ENCODE data around the gene SLC36A1. TPM values are rescaled to one million over a fixed set of nuclear protein-coding genes. Genes with fewer than 3 reads are reported as not detected.

Gene SLC36A1
- total RNA-seq, 4 donors from 2014 or later, result 7.3 to 9.1 (median 8.3) TPM

DNA sequence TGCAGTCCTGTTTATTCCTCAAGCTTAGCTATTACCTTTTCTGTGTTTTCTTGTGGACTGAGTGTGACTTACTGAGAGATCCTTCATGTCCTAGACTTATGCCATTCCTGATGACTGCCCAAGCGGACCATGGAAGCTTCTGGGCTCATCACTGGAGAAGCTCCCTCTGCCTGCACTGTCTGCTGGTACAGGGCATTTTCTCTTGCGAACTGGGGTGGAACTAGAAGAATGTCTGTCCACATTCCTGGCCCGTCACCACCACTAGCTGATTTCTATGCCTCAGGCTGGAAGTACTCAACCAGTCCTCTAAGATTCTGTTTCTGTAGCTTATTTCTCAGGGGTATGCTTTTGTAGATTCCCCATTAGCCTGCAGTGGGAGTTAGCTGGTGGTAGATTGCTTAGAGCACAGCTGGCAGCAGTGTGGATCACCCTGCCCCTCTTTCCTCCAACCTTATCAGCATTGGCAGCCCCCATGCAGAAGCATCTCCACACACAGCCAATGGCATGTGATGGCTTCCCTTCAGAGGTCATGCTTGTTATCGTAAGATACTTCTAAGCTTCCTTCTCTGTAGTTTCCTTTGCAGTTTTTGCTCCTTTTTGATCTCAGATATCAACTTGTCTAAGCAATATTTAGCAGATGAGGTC lies 12.4 kb downstream of the SLC36A1 start:
- DNase-seq, result no peak
- intact Hi-C loops (cut with DNase I), result no loop called here
- Histone ChIP-seq H3K4me3 (no peak overlapping the region), H3K27me3 (no peaks in the 10 kb centered on the region), H3K36me3 (peaks cover 0 to 47% (median 0%) of the 10 kb centered on the region in 3 donors), H3K9me3 (no peaks in the 10 kb centered on the region), H3K27ac (no peak overlapping the region), H3K4me1 (no peaks in the 10 kb centered on the region)
- TF ChIP-seq POLR2A (IDR thresholded peaks at IDR 0.05) (no peak), CTCF (IDR thresholded peaks at IDR 0.05) (no peak)
- WGBS, 2 donors, result 90 to 100% methylated on average over 3 to 4 of the region's 4 CpGs

DNA sequence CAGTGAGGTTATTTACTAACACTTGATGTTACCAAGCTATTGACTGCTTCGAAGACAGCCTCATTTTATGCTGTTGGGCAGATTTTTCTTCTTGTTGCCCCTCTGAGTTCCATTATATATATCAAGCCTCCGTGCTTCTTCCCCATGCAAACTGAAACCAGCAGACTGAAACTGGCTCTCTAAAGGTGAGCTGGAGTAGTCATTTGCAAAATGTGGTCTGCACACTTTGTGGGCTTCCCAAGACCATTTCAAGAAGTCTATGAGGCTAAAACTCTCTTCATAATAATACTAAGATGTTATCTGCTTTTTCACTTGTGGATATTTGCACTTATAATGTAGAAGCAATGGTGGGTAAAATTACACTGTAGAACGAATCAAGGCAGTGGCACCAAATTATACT lies 13.9 kb downstream of the SLC36A1 start:
- peaks cover 0 to 62% (median 0%) of the 10 kb centered on the region in 3 donors for H3K36me3 ChIP-seq
- DNase-seq, result no peak
- no peaks in the 10 kb centered on the region for H3K4me1 ChIP-seq
- H3K4me3 ChIP-seq, result no peak overlapping the region
- H3K27ac ChIP-seq, result no peak overlapping the region
- no peaks in the 10 kb centered on the region for H3K27me3 ChIP-seq
- 89 to 94% methylated on average over 3 of the region's 3 CpGs for WGBS, 2 donors
- no peaks in the 10 kb centered on the region for H3K9me3 ChIP-seq
- TF ChIP-seq POLR2A (IDR thresholded peaks at IDR 0.05) (no peak), CTCF (IDR thresholded peaks at IDR 0.05) (no peak)
- intact Hi-C loops (cut with DNase I), result no loop called here

DNA sequence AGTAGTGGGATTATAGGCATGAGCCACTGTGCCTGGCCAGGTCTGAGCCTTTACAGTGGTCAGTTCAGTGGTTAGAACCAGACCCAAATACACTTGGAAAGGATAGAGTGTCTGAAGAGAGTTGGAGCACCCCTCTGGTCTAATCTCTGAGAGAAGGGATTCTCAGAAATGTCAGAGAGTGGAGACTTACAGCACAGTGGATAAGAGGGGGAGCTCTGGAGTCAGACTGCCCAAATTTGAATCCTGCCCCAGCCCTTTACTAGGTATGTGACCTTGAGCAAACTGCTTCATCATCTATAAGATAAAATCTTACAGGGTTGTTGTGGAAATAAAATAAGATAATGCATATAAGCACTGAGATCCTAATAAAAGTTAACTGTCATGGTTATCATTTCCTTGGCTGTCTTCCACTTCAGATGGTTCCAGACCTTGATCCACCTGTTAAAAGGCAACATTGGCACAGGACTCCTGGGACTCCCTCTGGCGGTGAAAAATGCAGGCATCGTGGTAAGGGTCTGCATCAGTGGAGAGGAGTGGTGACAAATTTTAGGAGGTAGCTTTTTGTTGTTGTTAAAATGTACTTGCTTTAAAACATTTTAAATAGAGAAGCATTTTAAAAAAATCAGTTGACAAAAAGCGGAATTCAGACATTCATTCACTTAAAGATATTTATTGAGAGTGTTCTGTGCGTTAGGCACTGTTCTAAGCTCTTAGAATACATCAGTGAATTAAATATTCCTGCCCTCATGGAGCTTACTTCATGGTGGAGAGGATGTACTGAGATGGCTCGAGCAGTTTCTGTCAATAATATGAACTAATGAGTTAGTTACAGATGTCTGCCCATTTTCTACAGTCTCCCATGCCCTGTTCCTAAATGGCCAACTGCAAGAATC lies 16.0 kb downstream of the SLC36A1 start:
- TF ChIP-seq CTCF (IDR thresholded peaks at IDR 0.05) (peak in 1 of 6 experiments; percentile 30), POLR2A (IDR thresholded peaks at IDR 0.05) (no peak)
- intact Hi-C loops (cut with DNase I), result no loop called here
- no peaks in the 10 kb centered on the region for H3K27me3 ChIP-seq
- no peak for DNase-seq
- peaks cover 0 to 78% (median 6%) of the 10 kb centered on the region in 3 donors for H3K36me3 ChIP-seq
- H3K27ac ChIP-seq, result no peak overlapping the region
- no peaks in the 10 kb centered on the region for H3K4me1 ChIP-seq
- no peaks in the 10 kb centered on the region for H3K9me3 ChIP-seq
- no peak overlapping the region for H3K4me3 ChIP-seq
- WGBS, 2 donors, result 56% methylated on average over 5 of the region's 5 CpGs

DNA sequence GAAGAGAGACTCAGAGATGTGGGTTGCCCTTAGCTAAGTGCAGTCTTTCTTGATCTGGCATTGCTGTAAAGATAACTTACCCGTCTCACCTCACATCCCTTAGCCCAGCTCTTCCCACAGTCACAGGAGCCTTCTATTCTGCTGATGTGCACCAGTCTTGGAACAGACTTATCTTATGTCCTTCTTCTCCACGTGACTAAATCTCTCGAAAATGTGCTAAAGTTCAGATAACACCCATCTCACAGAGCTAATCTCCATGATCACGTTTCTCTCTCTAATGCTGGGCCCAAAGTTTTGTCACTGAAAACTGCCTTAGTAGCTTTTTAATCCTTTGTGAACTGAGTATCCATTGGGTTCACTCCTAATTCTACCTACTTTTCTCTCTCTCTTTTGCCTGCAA lies 16.7 kb downstream of the SLC36A1 start:
- TF ChIP-seq CTCF (IDR thresholded peaks at IDR 0.05) (no peak), POLR2A (IDR thresholded peaks at IDR 0.05) (no peak)
- Histone ChIP-seq H3K27ac (no peak overlapping the region), H3K36me3 (peaks cover 0 to 78% (median 6%) of the 10 kb centered on the region in 3 donors), H3K4me3 (no peak overlapping the region), H3K9me3 (no peaks in the 10 kb centered on the region), H3K27me3 (no peaks in the 10 kb centered on the region), H3K4me1 (no peaks in the 10 kb centered on the region)
- intact Hi-C loops (cut with DNase I), result no loop called here
- DNase-seq, result no peak
- 85 to 87% methylated on average over 4 of the region's 4 CpGs for WGBS, 2 donors

GRCh38 chr5:151465476-151465875 lies 18.1 kb downstream of the SLC36A1 start:
- Histone ChIP-seq H3K4me3 (no peak overlapping the region), H3K36me3 (peaks cover 0 to 79% (median 6%) of the 10 kb centered on the region in 3 donors), H3K27me3 (no peaks in the 10 kb centered on the region), H3K9me3 (no peaks in the 10 kb centered on the region), H3K27ac (no peak overlapping the region), H3K4me1 (no peaks in the 10 kb centered on the region)
- WGBS, 2 donors, result 90 to 91% methylated on average over 4 of the region's 4 CpGs
- DNase-seq, result no peak
- no peak for TF ChIP-seq POLR2A (IDR thresholded peaks at IDR 0.05)
- no peak for TF ChIP-seq CTCF (IDR thresholded peaks at IDR 0.05)
- intact Hi-C loops (cut with DNase I), result no loop called here
